ENCODE data around the gene SPCS2. TPM values are rescaled to one million over a fixed set of nuclear protein-coding genes. Genes with fewer than 3 reads are reported as not detected.

The SPCS2 gene
- total RNA-seq, 1 experiment from 2014 or later: 116 TPM

GRCh38 chr11:74936087-74936486 is 13.0 kb upstream of the SPCS2 start:
- no peak for ATAC-seq
- Mint-ChIP-seq H3K36me3 (peaks cover 11% of the 10 kb centered on the region), H3K27ac (no peak overlapping the region), H3K4me1 (no peaks in the 10 kb centered on the region), H3K9me3 (no peaks in the 10 kb centered on the region), H3K27me3 (ENCODE audit: low read depth) (no peaks in the 10 kb centered on the region), H3K4me3 (no peak overlapping the region)
- no peak for DNase-seq (ENCODE audit: low spot score)
- ChIA-PET CTCF (no interaction called here), POLR2A (no interaction called here)
- TF ChIP-seq GRHL2 (CRISPR knock-in tag; IDR thresholded peaks at IDR 0.05; ENCODE audit: insufficient replicate concordance, severe bottlenecking) (no peak), ZNF219 (CRISPR knock-in tag; IDR thresholded peaks at IDR 0.05; ENCODE audit: borderline replicate concordance) (no peak)

GRCh38 chr11:74936976-74937375 is 12.1 kb upstream of the SPCS2 start:
- H3K4me1 Mint-ChIP-seq: no peaks in the 10 kb centered on the region
- ChIA-PET CTCF (no interaction called here), POLR2A (no interaction called here)
- no peak for ATAC-seq
- TF ChIP-seq E2F4 (CRISPR knock-in tag; IDR thresholded peaks at IDR 0.05; ENCODE audit: borderline replicate concordance, low read depth) (no peak), E2F5 (CRISPR knock-in tag; IDR thresholded peaks at IDR 0.05) (no peak), SMAD3 (CRISPR knock-in tag; IDR thresholded peaks at IDR 0.05; ENCODE audit: borderline replicate concordance) (no peak), CREM (CRISPR knock-in tag; IDR thresholded peaks at IDR 0.05) (no peak), SOX15 (CRISPR knock-in tag; IDR thresholded peaks at IDR 0.05) (no peak), USF2 (CRISPR knock-in tag; IDR thresholded peaks at IDR 0.05) (no peak), AR (CRISPR knock-in tag; IDR thresholded peaks at IDR 0.05) (no peak), JUN (CRISPR knock-in tag; IDR thresholded peaks at IDR 0.05) (no peak), AFF4 (CRISPR knock-in tag; IDR thresholded peaks at IDR 0.05; ENCODE audit: borderline replicate concordance) (no peak), NR2C2 (CRISPR knock-in tag; IDR thresholded peaks at IDR 0.05) (no peak), ZNF532 (CRISPR knock-in tag; IDR thresholded peaks at IDR 0.05; ENCODE audit: borderline replicate concordance) (no peak), ZNF671 (CRISPR knock-in tag; IDR thresholded peaks at IDR 0.05) (no peak), GABPB1 (CRISPR knock-in tag; IDR thresholded peaks at IDR 0.05) (no peak), ATF6 (CRISPR knock-in tag; IDR thresholded peaks at IDR 0.05) (no peak), MYBL2 (CRISPR knock-in tag; IDR thresholded peaks at IDR 0.05) (no peak)
- DNase-seq (ENCODE audit: low spot score): no peak
- H3K27ac Mint-ChIP-seq: no peak overlapping the region
- no peaks in the 10 kb centered on the region for H3K9me3 Mint-ChIP-seq
- peaks cover 11% of the 10 kb centered on the region for H3K36me3 Mint-ChIP-seq
- no peaks in the 10 kb centered on the region for H3K27me3 Mint-ChIP-seq (ENCODE audit: low read depth)
- no peak overlapping the region for H3K4me3 Mint-ChIP-seq
